ENCODE measurements around the gene KSR2.

DNA sequence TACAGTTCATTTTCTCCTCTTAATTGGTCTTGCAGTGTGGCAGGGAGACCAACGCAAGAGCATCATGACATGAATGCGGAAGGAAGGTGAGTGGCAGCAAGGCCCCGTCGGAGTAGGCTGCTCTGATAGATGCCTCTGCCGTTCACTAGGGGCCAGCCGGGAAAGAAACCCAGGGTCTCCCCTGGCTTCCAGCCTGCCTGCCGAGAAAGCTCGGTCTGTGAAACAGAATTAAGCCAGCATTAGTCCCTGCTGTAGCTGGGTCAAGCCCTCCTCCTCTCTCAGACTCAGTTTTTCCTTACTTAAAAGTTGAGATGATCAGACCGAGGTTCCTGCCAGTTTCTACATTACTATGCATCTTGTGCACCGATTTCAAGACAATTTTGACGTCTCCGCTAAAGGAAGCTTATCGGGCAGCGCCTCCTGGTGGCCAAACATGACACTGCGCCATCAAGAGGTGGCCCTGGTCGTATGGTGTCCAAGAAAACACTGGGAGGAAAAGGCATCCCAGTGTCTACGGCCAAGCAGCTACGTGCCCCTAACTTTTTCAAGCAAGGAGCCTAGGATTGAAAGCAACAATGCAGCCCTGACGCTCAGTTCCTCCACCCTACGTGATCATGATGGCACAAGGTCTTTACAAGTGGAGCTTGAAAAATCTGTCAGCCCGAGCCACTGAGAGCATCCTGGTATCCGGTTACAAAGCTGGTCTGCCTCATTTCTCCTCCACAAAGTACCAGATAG lies 131.6 kb downstream of the KSR2 start:
- TF ChIP-seq, protein P1, sequence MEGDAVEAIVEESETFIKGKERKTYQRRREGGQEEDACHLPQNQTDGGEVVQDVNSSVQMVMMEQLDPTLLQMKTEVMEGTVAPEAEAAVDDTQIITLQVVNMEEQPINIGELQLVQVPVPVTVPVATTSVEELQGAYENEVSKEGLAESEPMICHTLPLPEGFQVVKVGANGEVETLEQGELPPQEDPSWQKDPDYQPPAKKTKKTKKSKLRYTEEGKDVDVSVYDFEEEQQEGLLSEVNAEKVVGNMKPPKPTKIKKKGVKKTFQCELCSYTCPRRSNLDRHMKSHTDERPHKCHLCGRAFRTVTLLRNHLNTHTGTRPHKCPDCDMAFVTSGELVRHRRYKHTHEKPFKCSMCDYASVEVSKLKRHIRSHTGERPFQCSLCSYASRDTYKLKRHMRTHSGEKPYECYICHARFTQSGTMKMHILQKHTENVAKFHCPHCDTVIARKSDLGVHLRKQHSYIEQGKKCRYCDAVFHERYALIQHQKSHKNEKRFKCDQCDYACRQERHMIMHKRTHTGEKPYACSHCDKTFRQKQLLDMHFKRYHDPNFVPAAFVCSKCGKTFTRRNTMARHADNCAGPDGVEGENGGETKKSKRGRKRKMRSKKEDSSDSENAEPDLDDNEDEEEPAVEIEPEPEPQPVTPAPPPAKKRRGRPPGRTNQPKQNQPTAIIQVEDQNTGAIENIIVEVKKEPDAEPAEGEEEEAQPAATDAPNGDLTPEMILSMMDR (conservative IDR thresholded peaks at IDR 0.05; ENCODE audit: low read depth, low read length) = peak; percentile 99
- TF ChIP-seq EZH2 (IDR thresholded peaks at IDR 0.05; ENCODE audit: borderline replicate concordance, low read depth, low read length, poor library complexity, severe bottlenecking) = no peak

Measured in A673 (cell line).